ENCODE results near the gene AUTS2.
"Not testable (repeated sequence)": the region's sequence is repeated elsewhere in the genome, so short reads cannot be mapped to it uniquely, and the experiment has no call there.

Gene AUTS2

DNA sequence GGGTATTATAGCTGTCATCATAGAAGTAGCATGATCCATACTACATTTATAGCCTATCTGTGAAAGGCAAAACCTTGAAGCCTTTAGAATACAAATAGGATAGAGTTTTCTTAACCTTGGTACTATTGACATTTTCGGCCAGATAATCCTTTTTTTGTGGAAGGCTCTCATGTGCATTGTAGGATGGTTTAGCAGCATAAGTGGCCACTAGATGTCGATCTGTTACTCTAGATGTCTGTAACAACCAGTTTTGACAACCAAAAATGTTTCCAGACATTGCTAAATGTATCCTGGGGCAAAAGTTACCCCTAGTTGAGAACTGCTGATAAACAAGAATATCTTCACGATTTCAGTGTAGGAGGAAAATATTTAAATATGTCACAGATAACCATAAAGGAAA is 1214.2 kb downstream of the AUTS2 start:
- DNase-seq (ENCODE audit: low read depth) = no peak

DNA sequence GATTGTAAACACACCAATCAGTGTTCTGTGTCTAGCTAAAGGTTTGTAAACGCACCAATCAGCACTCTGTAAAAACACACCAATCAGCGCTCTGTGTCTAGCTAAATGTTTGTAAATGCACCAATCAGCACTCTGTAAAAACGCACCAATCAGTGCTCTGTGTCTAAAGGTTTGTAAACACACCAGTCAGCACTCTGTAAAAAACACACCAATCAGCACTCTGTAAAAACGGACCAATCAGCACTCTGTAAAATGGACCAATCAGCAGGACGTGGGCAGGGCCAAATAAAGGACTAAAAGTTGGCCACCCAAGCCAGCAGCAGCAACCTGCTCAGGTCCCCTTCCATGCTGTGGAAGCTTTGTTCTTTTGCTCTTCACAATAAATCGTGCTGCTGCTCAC is 1224.2 kb downstream of the AUTS2 start:
- not testable (repeated sequence) for DNase-seq (ENCODE audit: low read depth)

GRCh38 chr7:70829221-70830059 is 1231.2 kb downstream of the AUTS2 start:
- DNase-seq (ENCODE audit: low read depth) = peak; percentile 22

- no peak for DNase-seq (ENCODE audit: low read depth)
Observed at GRCh38 chr7:70830060-70830395, 1231.8 kb downstream of the AUTS2 start.

DNA sequence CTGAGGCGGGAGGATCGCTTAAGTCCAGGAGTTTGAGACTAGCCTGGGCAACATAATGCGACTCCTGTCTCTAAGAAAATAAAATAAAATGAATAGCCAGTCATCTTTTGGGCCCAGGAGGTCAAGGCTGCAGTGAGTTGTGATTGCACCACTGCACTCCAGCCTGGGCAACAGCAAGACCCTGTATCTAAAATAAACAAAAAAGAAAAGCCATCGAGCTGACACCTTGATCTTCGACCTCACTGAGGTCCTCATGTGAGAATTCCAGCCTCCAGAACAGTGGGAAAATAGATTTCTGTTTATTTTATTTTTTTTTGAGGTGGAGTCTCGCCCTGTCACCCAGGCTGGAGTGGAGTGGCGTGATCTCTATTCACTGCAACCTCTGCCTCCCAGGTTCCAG is 1232.2 kb downstream of the AUTS2 start:
- DNase-seq (ENCODE audit: low read depth) = no peak

- peak; percentile 68 for DNase-seq (ENCODE audit: low read depth)
Observed at GRCh38 chr7:70833726-70834125, 1235.5 kb downstream of the AUTS2 start.

GRCh38 chr7:70834424-70834823 is 1236.1 kb downstream of the AUTS2 start:
- no peak for DNase-seq (ENCODE audit: low read depth)

GRCh38 chr7:70835658-70836057 is 1237.4 kb downstream of the AUTS2 start:
- no peak for DNase-seq (ENCODE audit: low read depth)

GRCh38 chr7:70836279-70836678 is 1238.0 kb downstream of the AUTS2 start:
- no peak for DNase-seq (ENCODE audit: low read depth)

DNA sequence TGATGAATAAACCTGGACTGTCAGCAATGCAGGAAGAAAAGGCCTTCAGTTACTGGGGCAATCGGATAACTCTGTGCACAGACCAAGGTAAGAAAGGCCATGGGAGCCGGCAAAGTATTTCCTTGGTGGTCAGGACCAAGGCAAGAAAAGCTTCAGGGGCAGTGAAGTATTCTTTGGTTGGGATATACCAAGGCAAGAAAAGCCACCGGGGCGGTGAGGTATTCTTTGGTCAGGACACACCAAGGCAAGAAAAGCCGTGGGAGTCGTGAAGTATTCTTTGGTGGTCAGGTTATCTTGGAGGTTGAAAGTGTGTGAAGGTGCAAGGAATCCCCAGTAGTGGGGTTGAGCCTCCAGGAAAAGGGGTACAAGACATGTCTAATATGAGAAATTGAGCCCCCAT is 1238.7 kb downstream of the AUTS2 start:
- no peak for DNase-seq (ENCODE audit: low read depth)

DNA sequence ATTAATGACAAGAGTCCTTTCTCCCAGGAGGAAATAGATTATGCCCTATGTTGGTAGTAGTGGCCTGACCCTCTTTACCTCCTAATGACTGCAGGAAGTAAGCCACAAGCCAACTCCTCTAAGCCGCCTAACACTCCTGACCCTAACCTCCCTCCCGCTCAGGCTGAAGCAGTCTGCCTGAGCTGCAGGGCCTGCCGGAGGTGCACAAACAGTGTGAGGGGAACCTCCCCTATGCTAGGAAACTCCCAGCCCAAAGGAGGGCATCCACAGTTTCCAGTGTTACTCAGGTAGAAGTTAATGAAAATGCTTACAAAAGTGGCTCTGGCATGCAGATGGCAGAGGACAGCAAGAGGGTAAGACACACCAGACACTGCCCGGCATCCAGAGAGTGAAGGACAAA is 1239.3 kb downstream of the AUTS2 start:
- DNase-seq (ENCODE audit: low read depth) = no peak

DNA sequence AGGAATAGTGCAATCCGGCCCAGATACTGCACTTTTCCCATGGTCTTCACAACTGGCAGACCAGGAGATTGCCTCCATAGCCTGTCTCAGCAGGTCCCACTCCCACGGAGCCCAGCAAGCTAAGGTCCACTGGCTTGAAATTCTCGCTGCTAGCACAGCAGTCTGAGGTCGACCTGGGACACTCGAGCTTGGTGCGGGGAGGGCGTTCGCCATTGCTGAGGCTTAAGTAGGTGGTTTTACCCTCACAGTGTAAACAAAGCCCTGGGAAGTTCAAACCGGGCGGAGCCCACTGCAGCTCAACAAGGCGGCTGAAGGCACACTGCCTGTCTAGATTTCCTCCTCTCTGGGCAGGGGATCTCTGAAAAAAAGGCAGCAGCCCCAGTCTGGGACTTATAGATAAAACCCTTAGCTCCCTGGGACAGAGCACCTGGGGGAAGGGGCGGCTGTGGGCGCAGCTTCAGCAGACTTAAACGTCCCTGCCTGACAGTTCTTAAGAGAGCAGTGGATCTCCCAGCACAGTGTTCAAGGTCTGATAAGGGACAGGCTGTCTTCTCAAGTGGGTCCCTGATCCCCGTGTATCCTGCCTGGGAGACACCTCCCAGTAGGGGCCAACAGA is 1240.1 kb downstream of the AUTS2 start:
- no peak for DNase-seq (ENCODE audit: low read depth)

Measured in ELR (cell line).